DMS79 (cell line): ENCODE results near the gene DNM2.
"Not testable (repeated sequence)": the region's sequence is repeated elsewhere in the genome, so short reads cannot be mapped to it uniquely, and the experiment has no call there.

Experiments used
- DNase-seq: peaks from one replicate; lab custom pipeline; 2025; lab: John Stamatoyannopoulos, UW

The DNM2 gene

DNA sequence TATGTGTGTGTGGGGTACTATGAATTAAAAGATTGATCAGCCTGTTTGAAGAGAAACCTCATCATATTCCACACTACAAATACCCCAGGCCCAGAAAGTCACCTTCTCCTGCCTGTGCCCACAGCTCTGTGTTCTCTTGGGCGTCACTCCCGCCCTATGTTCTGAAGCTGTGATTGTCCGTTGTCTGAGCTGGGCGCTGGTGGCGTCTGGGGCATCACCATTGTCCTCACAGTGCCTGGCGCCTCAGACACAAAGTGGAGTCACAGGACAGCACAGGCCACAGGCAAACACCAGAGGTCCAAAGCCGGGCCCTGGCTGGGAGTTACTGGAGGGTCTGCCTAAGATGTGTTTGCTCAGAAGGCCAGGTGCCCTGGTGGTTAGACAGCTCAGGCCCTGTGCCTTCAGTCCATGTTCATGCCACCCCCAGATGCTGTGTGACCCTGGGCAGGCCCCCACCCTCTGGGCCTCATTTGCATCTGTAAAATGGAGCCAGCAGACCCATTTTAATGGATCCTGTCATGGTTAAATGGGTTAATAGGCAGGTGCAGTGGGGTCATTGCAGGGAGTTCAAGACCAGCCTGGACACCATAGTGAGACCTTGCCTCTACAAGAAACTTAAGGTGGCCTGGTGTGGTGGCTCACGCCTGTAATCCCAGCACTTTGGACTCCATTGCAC is 34.5 kb downstream of the DNM2 start:
- no peak for DNase-seq

DNA sequence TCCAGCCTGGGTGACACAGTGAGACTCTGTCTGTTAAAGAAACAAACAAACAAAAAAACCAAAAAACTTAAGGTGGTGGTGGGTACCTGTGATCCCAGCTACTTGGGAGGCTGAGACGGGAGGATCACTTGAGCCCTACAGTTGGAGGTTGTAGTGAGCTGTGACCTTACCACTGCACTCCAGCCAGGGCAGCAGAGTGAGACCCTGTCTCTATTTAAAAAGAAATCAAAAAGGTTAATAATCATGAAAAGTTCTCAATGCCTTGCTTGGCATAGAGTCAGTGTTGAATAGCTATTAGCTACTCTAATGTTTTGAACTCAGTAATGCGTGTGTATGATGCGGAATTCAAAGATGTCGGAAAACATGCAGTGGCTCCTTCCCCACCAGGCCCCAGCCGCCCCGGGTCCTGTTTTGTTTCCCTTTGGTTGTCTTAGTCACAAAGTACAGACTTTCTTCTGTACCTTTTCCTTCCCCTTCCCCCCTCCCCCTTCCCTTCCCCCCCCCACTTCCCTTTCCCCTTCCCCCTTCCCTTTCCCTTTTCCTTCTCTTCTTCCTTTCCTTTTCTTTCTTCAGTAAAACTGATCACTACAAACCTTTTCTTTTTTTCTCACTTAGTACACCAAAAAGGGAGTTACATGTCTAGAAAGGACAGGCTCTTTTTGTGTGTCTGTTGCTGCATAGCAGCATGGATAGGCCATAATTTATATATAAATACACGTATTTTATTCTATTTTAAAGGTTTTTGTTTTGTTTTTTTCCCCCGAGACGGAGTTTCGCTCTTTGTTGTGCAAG is 35.2 kb downstream of the DNM2 start:
- DNase-seq: no peak

DNA sequence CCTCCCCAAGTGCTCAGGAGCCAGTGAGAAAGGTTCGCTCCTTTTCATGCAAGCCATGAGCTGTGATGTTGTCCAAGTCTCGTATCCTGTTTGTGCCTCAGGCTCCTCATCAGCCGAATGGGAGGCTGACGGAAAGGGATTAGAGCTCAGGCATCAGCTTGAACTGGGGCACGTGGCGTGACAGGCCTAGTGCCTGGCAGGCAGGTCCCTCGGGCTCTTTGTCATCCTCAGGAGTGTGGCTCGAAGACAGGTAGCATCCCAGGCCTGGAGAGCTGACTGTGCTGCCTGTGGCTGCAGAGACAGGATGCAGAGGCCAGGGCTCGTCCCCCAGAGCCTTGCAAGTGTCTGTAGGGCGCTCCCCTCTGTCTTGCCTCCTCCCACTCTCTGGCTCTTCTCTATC is 38.5 kb downstream of the DNM2 start:
- no peak for DNase-seq

DNA sequence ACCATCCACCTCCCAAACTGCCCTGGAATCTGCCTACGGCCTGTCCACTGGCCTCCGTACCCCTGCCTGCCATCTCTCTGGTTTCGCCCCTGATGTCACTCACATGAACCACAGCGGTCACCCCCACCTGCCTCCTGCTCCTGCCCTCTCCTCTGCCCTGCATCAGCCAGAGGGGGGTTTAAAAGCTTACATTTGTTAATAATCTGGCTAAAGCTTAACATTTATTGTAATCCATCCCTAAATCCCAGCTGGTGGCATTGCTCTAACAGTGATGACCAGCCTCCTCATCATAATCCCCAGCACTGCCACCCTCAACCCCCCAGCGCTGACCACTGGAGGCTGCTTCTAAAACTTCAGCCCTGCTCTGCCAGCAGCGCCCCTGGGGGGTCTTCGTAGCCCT is 38.9 kb downstream of the DNM2 start:
- no peak for DNase-seq

DNA sequence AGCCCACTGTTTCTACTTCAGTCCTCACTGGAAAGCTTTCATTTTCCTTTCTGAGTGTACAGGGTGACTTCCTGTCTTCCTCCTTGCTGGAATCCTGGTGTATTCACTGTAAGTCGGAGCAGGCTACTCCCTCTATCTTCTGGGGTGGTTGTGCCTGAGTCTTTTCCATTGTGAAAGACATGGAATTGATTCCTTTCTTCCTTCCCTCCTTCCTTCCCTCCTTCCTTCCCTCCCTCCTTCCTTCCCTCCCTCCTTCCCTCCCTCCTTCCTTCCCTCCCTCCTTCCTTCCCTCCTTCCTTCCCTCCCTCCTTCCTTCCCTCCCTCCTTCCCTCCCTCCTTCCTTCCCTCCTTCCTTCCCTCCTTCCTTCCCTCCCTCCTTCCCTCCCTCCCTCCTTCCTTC is 40.2 kb downstream of the DNM2 start:
- DNase-seq: not testable (repeated sequence)

DNA sequence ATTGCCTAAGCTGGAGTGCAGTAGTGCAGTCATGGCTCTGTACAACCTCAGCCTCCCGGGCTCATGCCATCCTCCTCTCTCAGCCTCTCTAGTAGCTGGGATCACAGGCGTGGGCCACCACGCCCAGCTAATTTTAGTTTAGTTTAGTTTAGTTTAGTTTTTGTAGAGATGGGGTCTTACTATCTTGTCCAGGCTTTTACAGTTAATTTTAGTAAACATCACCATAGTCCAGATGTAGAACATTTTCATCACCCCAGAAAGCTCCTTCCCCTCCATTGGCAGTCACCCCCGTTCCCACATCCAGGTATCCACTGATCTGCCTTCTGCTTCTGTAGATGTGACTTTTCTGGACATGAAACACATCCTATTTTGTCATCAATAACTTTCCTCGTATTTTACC is 41.1 kb downstream of the DNM2 start:
- DNase-seq: no peak

DNA sequence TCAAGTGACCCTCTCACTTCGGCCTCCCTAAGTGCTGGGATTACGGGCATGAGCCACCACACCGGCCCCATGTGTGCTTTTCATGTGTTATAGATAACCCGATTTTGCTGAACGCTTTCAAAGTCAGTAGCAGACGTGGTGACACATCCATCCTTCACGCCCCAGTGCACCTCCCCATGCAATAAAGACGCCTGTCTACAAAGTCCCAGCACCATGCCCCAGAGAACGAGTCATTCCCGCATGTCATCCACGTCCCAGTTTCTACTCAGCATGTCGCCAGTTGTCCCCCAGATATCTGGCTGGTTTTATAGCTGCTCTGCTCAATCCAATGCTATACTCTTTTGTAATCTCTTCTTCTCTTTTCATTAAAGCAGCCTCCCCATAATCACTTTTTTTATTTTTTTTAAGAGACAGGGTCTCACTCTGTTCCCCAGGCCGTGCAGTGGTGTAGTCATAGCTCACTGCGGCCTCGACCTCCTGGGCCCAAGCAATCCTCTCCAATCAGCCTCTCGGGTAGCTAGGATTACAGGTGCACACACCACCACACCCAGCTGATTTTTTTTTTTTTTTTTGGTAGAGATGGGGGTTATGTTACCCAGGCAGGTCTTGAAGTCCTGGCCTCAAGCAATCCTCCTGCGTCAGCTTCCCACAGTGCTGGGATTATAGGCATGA is 42.5 kb downstream of the DNM2 start:
- no peak for DNase-seq

DNA sequence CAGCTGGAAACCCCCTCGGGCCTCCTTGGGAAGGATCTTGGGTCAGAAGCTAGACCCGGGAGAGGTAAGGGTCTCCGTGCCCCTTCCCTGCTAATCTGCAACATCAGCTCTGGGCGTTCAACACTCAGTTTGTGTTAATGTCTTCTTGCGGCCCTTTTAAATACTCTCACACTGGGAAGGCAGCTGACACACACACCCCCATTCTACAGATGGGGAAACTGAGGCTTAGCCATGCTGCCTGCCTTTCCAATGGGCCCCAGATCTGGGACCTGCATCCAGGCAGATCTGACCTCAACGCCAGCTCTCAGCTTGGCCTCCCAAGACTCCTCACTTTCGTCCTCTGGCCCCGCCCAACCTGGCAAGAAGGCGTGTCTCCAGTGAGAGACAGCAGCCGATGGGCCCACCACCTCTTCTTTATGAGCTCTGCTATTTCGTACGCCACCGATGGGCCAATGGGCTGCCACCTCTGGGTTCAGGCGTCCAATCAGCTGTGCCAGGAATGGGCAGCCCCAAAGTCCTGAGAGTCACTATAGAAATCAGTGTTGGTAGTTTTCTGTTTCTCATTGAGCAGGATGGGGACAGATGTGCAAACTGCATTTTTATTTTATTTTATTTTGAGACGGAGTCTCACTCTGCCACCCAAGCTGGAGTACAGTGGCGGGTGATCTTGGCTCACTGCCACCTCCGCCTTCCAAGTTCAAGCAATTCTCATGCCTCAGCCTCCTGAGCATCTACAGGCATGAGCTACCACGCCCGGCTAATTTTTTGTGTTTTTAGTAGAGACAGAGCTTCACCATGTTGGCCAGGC is 43.8 kb downstream of the DNM2 start:
- no peak for DNase-seq

DNA sequence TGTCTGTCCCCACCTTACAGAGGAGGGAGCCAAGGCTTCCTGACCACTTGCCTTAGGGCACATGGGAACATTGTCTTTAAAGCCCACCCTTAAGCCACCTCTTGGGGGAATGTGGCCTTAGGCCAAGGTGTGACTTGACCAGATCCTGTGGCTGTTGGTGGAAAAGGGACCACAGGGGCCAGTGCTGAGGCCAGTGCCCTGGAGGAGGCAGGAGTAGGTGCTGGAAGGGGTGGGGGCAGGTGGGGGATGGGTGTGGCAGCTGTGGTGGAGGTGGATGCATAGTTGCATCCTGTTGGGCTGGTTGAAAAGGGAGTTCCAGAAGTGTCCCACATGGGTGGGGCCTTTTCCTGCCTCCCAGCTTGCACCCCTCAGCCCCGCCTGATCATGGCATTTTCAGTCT is 44.8 kb downstream of the DNM2 start:
- DNase-seq: no peak

DNA sequence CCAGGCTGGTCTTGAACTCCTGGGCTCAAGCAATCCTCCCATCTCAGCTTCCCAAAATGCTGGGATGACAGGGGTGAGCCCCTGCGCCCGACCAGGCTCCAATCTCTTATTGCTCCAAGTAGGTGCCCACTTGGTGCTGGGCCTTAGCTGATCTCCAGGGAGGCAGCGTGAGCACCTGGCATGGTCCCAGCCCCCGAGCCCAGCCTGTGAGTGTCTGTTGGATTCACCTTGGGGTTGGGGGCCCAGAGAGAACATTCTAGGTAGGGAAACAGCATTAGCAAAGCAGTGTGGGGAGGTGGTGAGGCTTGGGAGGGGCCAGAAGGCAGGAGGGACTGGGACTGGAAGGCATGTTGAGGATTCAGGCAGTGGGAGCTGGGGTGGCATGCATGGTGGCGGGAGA is 45.5 kb downstream of the DNM2 start:
- no peak for DNase-seq

DNA sequence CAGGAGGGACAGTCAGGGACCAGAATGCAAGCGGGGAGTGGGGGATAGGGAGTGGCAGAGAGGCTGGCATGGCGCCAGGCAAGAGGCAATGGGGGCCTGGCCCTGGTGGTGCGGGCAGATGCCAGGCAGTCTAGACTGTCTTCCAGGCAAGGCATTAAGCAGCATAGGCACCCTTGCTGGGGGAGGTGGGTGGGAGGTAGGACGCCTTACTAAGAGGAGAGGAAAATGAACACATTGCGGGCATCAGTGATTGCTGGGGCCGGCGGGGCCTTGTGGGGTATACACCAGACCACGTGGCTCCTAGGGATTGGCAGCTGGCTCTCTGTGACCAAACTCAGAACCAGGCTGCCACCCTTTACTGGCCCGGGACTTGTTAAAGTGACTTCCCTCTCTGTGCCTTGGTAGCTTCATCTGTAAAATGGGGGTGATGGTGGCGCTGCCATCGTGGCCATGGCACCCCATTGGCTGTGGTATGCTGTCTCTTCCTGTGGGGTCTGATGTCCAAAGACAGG is 46.0 kb downstream of the DNM2 start:
- no peak for DNase-seq

DNA sequence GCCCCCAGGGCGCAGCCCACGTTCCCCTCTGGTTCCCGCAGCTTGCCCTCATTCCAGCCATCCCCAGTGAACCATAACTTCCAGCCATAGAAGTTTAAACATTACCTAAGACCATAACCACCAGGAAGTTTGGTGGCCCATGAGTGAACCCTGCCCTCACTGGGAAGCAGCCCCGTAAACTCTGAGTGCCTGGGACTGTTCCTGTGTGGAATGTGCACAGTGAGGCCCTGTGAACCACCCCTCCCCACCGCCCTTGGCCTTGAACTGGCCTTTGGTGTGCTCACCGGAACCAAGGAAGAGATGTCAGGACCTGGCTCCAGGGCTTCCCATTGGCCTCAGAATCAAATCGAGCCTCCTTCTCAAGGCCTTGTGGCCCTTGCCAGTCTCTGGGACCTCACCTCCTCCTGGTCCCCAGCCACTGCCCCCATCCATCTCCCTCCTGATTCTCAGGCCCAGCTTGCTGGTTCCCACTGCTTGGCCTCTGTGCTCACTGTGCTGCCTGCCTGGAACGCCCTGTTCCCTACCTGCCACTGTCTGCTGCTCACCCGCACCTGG is 46.5 kb downstream of the DNM2 start:
- no peak for DNase-seq

DNA sequence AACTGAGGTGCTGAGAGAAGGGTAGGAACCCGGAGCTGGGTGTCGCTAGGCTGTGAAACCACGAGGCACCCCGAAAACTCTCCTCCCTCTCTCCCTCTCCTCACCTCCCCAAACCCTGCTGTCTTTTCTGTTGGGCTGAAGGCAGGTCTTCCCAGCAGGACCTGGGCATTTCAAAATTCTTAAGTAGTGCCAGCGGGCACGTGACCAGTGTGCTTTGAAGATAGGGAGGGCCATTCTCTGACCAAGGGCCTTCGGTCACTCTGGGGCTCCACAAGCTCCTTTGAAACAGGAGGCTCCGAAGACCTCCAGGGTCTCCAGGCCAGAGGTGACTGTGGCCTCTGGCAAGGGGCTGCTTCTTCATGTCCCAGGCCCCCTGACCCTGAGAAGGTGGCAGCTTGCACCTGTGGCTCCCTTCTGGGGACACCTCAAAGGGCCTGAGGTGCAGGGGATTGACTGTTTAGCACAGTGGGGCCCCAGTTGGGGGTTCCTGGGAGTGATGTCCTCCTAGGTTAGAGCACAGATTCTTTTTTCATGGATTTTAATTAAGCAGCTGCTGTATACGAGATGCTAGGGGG is 48.3 kb downstream of the DNM2 start:
- DNase-seq: no peak

DNA sequence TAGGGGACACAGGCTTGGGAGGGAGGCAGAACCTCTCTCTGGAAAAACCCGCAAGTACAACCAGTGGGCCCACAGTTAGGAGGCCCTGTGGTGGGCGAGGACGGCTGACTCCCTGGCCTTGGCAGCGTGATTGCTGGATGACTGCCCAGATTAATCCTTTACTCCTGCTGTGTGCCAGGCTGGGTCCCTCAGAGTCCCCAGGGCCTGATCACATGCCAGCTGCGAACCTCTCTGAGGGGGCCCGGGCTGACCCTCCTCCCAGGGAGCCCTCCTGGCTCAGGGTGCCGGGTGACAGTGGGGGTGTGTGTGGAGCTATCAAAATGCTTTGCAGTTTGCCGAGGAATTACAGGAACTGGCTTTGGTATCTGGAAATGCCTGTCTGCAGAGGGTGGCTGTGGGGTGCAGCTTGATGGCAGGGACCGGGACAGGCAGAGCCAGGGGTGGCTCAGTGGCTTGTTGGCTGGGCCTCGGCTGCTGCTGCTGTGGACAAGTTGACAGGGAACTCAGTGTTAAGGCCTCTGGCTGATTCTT is 48.9 kb downstream of the DNM2 start:
- DNase-seq: no peak

DNA sequence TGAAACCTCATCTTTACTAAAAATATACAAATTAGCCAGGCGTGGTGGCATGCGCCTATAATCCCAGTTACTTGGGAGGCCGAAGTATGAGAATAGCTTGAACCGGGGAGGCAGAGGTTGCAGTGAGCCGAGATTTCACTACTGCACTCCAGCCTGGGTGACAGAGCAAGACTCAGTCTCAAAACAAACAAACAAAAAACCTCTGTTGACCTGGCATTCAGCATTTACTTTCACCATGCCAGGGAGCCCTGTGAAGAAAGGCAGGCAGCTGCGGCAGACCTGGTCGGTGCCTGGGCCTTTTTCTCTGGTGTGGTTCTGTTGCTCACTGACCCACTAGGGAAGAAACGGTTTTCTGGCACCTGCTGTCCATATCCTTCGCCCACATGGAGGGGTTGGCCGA is 49.8 kb downstream of the DNM2 start:
- DNase-seq: no peak

DNA sequence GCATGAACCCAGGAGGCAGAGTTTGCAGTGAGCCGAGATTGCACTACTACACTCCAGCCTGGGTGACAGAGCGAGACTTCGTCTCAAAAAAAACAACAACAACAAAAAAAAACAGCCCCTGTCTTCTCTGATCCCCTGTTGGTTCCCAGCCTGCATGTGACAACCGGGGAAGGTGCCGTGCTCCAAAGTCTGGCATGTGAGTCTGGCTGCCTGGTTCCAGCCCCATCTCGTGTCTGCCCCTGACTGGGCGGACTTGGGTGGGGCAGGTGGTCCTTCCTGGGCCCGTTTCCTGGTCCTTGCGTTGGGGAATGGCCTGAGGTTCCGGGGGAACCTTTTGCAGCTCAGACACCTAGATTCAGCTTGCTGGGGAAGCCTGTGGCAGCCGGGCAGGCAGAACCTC is 50.5 kb downstream of the DNM2 start:
- no peak for DNase-seq

DNA sequence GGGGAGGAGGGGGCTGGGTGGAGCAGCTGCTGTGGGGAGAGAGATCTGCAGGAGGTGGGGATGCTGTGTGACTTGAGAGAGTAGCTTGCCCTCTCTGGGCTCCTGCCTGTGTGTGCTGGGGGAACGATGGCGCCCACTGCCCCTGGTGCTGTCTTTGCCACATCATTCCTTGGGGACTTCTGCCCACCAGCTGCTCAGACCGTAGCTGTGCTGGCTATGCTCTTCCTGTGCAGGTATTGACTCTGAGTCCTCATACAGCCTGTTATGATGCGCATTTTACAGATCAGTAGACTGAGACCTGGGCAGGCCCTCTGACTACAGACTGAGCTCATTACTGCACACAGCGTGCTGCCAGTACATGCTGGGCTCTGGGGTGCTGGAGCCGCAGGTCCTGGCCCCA is 51.1 kb downstream of the DNM2 start:
- DNase-seq: no peak

DNA sequence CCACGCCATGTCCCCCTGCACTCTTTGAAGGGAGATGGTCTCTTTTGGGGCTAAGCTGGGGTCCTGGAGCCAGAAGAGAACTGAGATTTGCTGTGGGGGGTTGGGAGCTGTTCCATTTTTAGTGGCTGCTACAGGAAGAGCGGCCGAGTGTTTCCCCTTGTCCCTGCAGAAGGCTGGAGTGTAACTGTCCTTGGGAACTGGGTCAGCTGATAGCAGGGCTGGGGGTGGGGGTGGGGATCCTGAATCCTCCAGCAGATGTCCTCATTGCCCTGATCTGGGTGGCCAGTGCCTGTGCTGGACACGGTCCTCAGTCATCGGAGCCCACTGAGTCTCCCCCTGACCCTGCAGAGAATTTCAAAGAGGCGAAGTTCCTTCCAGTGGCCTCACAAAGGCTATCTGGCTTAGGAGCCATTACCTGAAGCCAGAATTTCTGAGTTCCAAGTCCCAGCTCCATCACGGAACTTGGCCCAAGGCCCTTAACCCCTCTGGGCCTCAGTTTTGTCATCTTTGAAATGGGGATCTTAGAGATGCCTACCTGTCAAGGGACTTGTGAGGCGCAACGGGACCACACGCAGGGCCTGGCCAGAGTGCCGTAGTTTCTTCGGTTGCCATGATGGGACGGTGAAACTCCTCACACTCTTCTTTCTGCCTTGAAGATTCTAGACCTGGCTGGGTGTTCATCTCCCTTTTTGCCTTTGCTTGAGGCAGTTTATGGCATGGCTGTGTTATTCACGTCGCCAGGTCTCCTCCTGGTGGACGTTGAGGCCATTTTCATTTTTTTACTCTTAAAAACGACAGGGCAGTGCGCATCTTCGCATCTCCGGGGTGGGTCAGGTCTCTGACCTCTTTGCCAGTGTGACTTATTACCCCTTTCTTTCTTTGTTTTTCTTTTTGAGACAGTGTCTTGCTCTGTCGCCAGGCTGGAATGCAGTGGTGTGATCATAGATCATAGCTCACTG is 51.9 kb downstream of the DNM2 start:
- no peak for DNase-seq

DNA sequence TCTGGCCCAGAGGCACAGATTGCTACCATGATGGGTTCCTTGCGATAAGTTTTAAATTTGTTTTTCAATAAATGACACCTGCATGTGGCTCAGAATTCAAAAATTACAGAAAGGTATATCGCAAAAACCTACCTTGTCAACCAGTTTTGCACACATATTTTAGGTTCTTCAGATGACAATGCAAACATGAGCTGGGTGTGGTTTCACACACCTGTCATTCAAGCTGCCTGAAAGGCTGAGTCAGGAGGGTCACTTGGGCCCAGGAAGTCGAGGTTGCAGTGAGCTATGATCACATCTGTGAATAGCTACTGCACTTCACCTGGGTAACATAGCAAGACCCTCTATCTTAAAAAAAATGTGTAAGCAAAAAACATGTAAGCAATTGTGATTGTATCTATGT is 56.1 kb downstream of the DNM2 start:
- no peak for DNase-seq

DNA sequence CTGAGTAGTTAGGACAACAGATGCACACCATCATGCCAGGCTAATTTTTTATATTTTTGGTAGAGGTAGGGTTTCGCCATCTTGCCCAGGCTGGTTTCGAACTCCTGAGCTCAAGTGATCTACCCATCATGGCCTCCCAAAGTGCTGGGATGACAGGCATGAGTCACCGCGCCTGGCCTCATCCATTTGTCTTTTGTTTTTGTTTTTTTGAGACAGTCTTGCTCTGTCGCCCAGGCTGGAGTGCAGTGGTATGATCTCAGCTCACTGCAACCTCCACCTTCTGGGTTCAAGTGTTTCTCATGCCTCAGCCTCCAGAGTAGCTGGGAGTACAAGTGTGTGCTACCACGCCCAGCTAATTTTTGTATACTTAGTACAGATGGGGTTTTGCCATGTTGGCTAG is 57.0 kb downstream of the DNM2 start:
- no peak for DNase-seq
